ENCODE data around the gene FLNB. TPM values are rescaled to one million over a fixed set of nuclear protein-coding genes. Genes with fewer than 3 reads are reported as not detected.

The FLNB gene
- total RNA-seq, 1 experiment from 2014 or later, result 41.2 TPM

DNA sequence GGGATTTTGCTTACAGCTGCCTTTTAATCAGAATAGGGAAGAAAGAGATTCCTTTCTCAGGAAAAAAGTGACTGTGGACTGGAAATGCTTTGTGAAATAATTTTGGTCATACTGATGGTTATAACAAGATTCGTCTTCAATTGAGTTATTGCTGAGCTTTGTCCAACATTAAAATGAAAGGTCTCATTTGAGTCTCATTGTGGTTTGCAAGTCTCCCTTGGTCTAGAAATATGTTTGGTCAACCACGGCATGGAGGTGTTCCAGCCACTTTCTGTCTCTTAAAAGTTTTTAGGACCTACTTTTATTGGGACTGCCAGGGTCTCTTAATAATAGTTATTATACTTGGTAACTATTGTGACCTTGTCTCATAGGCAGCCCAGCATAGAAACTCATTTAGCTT, 15.3 kb downstream of the FLNB start:
- Histone ChIP-seq H3K36me3 (ENCODE audit: insufficient read depth, low read length, poor library complexity, severe bottlenecking) (no peaks in the 10 kb centered on the region), H3K27ac (ENCODE audit: low read depth, low read length, poor library complexity, severe bottlenecking) (no peak overlapping the region), H3K27me3 (replicated peaks; ENCODE audit: insufficient read depth, low read depth, low read length, poor library complexity) (no peaks in the 10 kb centered on the region), H3K4me3 (ENCODE audit: low read depth, low read length, poor library complexity, severe bottlenecking) (no peak overlapping the region), H3K9me3 (ENCODE audit: low read depth, low read length, poor library complexity, severe bottlenecking) (no peaks in the 10 kb centered on the region), H3K4me1 (ENCODE audit: insufficient read depth, low read length, poor library complexity, severe bottlenecking) (no peaks in the 10 kb centered on the region)
- intact Hi-C loops (cut with micrococcal nuclease; ENCODE audit: unreplicated experiment), result no loop called here
- BruUV-seq (replicated peaks), result no TSS peak
- POLR2A ChIA-PET (ENCODE audit: low non-redundant PET), result no interaction called here
- DNase-seq (ENCODE audit: low spot score), result no peak
- no peak for TF ChIP-seq EZH2 (IDR thresholded peaks at IDR 0.05; ENCODE audit: borderline replicate concordance, low read depth, low read length, poor library complexity, severe bottlenecking)
- CTCF ChIA-PET, result no interaction called here

DNA sequence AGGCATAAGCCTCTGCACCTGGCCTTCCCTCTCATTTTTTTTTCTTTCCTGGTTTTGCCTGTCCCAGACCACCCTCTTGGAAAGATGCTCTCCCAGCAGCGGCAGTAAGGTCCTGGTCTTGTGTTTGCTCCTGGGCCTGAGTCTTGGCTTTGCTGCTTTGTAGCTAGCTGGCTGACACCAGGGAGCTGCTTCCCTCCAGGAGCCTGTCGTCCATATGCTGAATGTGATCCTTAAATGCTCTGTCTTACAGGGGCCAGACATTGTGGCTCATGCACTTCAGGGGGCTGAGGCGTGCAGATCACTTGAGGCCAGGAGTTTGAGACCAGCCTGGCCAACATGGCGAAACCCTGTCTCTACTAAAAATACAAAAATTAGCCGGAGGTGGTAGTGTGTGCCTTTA, 17.2 kb downstream of the FLNB start:
- no peaks in the 10 kb centered on the region for H3K36me3 ChIP-seq (ENCODE audit: insufficient read depth, low read length, poor library complexity, severe bottlenecking)
- H3K9me3 ChIP-seq (ENCODE audit: low read depth, low read length, poor library complexity, severe bottlenecking), result no peaks in the 10 kb centered on the region
- H3K4me1 ChIP-seq (ENCODE audit: insufficient read depth, low read length, poor library complexity, severe bottlenecking), result no peaks in the 10 kb centered on the region
- no peak for DNase-seq (ENCODE audit: low spot score)
- no peaks in the 10 kb centered on the region for H3K27me3 ChIP-seq (replicated peaks; ENCODE audit: insufficient read depth, low read depth, low read length, poor library complexity)
- no TSS peak for BruUV-seq (replicated peaks)
- H3K4me3 ChIP-seq (ENCODE audit: low read depth, low read length, poor library complexity, severe bottlenecking), result no peak overlapping the region
- no peak for TF ChIP-seq EZH2 (IDR thresholded peaks at IDR 0.05; ENCODE audit: borderline replicate concordance, low read depth, low read length, poor library complexity, severe bottlenecking)
- TF ChIP-seq, protein P1, sequence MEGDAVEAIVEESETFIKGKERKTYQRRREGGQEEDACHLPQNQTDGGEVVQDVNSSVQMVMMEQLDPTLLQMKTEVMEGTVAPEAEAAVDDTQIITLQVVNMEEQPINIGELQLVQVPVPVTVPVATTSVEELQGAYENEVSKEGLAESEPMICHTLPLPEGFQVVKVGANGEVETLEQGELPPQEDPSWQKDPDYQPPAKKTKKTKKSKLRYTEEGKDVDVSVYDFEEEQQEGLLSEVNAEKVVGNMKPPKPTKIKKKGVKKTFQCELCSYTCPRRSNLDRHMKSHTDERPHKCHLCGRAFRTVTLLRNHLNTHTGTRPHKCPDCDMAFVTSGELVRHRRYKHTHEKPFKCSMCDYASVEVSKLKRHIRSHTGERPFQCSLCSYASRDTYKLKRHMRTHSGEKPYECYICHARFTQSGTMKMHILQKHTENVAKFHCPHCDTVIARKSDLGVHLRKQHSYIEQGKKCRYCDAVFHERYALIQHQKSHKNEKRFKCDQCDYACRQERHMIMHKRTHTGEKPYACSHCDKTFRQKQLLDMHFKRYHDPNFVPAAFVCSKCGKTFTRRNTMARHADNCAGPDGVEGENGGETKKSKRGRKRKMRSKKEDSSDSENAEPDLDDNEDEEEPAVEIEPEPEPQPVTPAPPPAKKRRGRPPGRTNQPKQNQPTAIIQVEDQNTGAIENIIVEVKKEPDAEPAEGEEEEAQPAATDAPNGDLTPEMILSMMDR (conservative IDR thresholded peaks at IDR 0.05; ENCODE audit: low read depth, low read length), result no peak
- POLR2A ChIA-PET (ENCODE audit: low non-redundant PET), result no interaction called here
- no peak overlapping the region for H3K27ac ChIP-seq (ENCODE audit: low read depth, low read length, poor library complexity, severe bottlenecking)
- CTCF ChIA-PET, result no interaction called here
- intact Hi-C loops (cut with micrococcal nuclease; ENCODE audit: unreplicated experiment), result no loop called here

DNA sequence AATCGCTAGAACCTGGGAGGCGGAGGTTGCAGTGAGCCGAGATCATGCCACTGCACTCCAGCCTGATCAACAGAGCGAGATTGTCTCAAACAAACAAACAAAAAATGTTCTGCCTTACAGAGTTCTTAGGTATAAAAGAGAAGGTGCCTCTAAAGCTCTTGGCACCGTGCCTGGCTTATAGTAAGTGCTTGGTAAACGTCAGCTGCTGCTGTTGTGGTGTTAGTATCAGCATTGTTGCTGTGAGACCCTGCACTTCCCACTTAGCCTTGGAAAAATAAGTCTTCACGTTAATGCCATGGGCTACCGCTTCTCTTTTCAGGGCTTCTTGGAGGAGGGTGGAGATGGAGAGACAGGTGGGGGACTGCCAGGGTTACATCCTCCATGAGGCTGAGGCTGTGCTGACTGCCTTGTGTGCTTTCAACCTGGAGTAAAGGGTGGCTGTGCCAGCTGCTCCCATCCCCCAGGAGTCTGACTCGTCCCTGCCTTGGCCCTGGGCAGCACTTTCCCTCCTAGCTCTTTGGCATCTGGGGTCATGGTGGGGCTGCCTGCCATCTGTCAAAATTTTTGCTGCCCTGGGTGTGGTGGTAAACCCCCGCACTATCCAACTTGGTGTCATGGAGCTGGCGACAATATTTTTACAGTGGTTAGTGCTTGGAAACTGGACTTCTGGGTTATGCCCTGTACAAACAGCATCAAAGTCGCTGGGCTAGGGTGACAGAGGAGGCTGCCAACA, 17.8 kb downstream of the FLNB start:
- BruUV-seq (replicated peaks), result no TSS peak
- no peak overlapping the region for H3K27ac ChIP-seq (ENCODE audit: low read depth, low read length, poor library complexity, severe bottlenecking)
- TF ChIP-seq EZH2 (IDR thresholded peaks at IDR 0.05; ENCODE audit: borderline replicate concordance, low read depth, low read length, poor library complexity, severe bottlenecking), result no peak
- no peaks in the 10 kb centered on the region for H3K27me3 ChIP-seq (replicated peaks; ENCODE audit: insufficient read depth, low read depth, low read length, poor library complexity)
- intact Hi-C loops (cut with micrococcal nuclease; ENCODE audit: unreplicated experiment), result no loop called here
- no peak overlapping the region for H3K4me3 ChIP-seq (ENCODE audit: low read depth, low read length, poor library complexity, severe bottlenecking)
- CTCF ChIA-PET, result no interaction called here
- DNase-seq (ENCODE audit: low spot score), result peak; percentile 17
- no peaks in the 10 kb centered on the region for H3K36me3 ChIP-seq (ENCODE audit: insufficient read depth, low read length, poor library complexity, severe bottlenecking)
- H3K9me3 ChIP-seq (ENCODE audit: low read depth, low read length, poor library complexity, severe bottlenecking), result no peaks in the 10 kb centered on the region
- POLR2A ChIA-PET (ENCODE audit: low non-redundant PET), result no interaction called here
- H3K4me1 ChIP-seq (ENCODE audit: insufficient read depth, low read length, poor library complexity, severe bottlenecking), result no peaks in the 10 kb centered on the region

DNA sequence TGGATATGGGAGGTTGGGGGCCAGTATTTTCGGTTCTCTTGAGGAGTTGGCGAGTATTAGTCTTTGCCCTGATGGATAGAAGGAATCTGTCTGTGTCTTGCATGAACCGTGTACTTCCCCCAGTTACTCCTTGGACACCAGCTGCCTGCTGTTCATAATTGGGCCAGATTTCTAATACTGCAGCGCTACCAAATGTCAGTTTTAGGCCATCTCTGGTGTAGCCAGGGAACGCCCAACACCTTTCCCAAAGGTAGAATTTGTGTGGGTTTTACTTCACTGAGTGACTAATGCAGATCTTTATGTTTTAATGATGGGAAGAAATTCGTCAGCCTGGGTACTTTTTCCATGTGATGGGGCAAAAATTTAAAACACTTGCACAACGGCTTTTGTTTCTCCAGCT, 18.4 kb downstream of the FLNB start:
- H3K4me3 ChIP-seq (ENCODE audit: low read depth, low read length, poor library complexity, severe bottlenecking), result no peak overlapping the region
- TF ChIP-seq, protein P1 (conservative IDR thresholded peaks at IDR 0.05; ENCODE audit: low read depth, low read length), result no peak
- no peak for TF ChIP-seq EZH2 (IDR thresholded peaks at IDR 0.05; ENCODE audit: borderline replicate concordance, low read depth, low read length, poor library complexity, severe bottlenecking)
- H3K36me3 ChIP-seq (ENCODE audit: insufficient read depth, low read length, poor library complexity, severe bottlenecking), result no peaks in the 10 kb centered on the region
- H3K4me1 ChIP-seq (ENCODE audit: insufficient read depth, low read length, poor library complexity, severe bottlenecking), result no peaks in the 10 kb centered on the region
- no TSS peak for BruUV-seq (replicated peaks)
- H3K27ac ChIP-seq (ENCODE audit: low read depth, low read length, poor library complexity, severe bottlenecking), result no peak overlapping the region
- no peaks in the 10 kb centered on the region for H3K27me3 ChIP-seq (replicated peaks; ENCODE audit: insufficient read depth, low read depth, low read length, poor library complexity)
- intact Hi-C loops (cut with micrococcal nuclease; ENCODE audit: unreplicated experiment), result no loop called here
- no peak for DNase-seq (ENCODE audit: low spot score)
- no peaks in the 10 kb centered on the region for H3K9me3 ChIP-seq (ENCODE audit: low read depth, low read length, poor library complexity, severe bottlenecking)
- CTCF ChIA-PET, result no interaction called here
- POLR2A ChIA-PET (ENCODE audit: low non-redundant PET), result no interaction called here

Data from A673 (cell line).